ENCODE results near the gene HEBP2.

HEBP2 gene

GRCh38 chr6:138393871-138394783 lies 9.9 kb upstream of the HEBP2 start:
- ATAC-seq, result no peak
- TF ChIP-seq OSR1 (CRISPR knock-in tag; IDR thresholded peaks at IDR 0.05), result no peak
- TF ChIP-seq TOX (CRISPR knock-in tag; IDR thresholded peaks at IDR 0.05; ENCODE audit: borderline replicate concordance), result no peak
- no peak for TF ChIP-seq ESRRG (CRISPR knock-in tag; IDR thresholded peaks at IDR 0.05)
- TF ChIP-seq ZFP3 (CRISPR knock-in tag; IDR thresholded peaks at IDR 0.05), result no peak
- peak; percentile 33; the same call in 1 of the 2 replicates for TF ChIP-seq ISL1 (CRISPR knock-in tag; IDR thresholded peaks at IDR 0.05)

GRCh38 chr6:138396709-138397108 lies 7.3 kb upstream of the HEBP2 start:
- TF ChIP-seq ISL1 (CRISPR knock-in tag; IDR thresholded peaks at IDR 0.05) (no peak), ZNF565 (CRISPR knock-in tag; conservative IDR thresholded peaks at IDR 0.05; ENCODE audit: low read depth) (no peak), ZNF8 (CRISPR knock-in tag; IDR thresholded peaks at IDR 0.05) (no peak), RARB (CRISPR knock-in tag; IDR thresholded peaks at IDR 0.05) (no peak), GLIS3 (CRISPR knock-in tag; IDR thresholded peaks at IDR 0.05) (no peak), ZC3H10 (CRISPR knock-in tag; IDR thresholded peaks at IDR 0.05) (no peak), CSDC2 (CRISPR knock-in tag; IDR thresholded peaks at IDR 0.05) (no peak)
- ATAC-seq, result no peak

- no peak for TF ChIP-seq ISL1 (CRISPR knock-in tag; IDR thresholded peaks at IDR 0.05)
- no peak for TF ChIP-seq TOX (CRISPR knock-in tag; IDR thresholded peaks at IDR 0.05; ENCODE audit: borderline replicate concordance)
- TF ChIP-seq OSR1 (CRISPR knock-in tag; IDR thresholded peaks at IDR 0.05), result no peak
- no peak for TF ChIP-seq ZNF565 (CRISPR knock-in tag; conservative IDR thresholded peaks at IDR 0.05; ENCODE audit: low read depth)
- no peak for TF ChIP-seq SNAI2 (CRISPR knock-in tag; IDR thresholded peaks at IDR 0.05)
- TF ChIP-seq ZFP3 (CRISPR knock-in tag; IDR thresholded peaks at IDR 0.05), result no peak
- no peak for TF ChIP-seq CREB5 (CRISPR knock-in tag; IDR thresholded peaks at IDR 0.05; ENCODE audit: low read depth)
- TF ChIP-seq ZNF70 (CRISPR knock-in tag; IDR thresholded peaks at IDR 0.05), result no peak
- no peak for ATAC-seq
These were observed 6.6 kb upstream of the HEBP2 start for GRCh38 chr6:138397128-138398122.

- no peak for TF ChIP-seq TSHZ2 (CRISPR knock-in tag; IDR thresholded peaks at IDR 0.05)
- no peak for TF ChIP-seq PPARA (CRISPR knock-in tag; IDR thresholded peaks at IDR 0.05; ENCODE audit: borderline replicate concordance)
- TF ChIP-seq GLIS3 (CRISPR knock-in tag; IDR thresholded peaks at IDR 0.05), result no peak
- no peak for TF ChIP-seq ZFP3 (CRISPR knock-in tag; IDR thresholded peaks at IDR 0.05)
- TF ChIP-seq BACH2 (CRISPR knock-in tag; IDR thresholded peaks at IDR 0.05; ENCODE audit: borderline replicate concordance), result no peak
- TF ChIP-seq OSR1 (CRISPR knock-in tag; IDR thresholded peaks at IDR 0.05), result no peak
- TF ChIP-seq SNAI2 (CRISPR knock-in tag; IDR thresholded peaks at IDR 0.05), result no peak
- no peak for TF ChIP-seq ESRRG (CRISPR knock-in tag; IDR thresholded peaks at IDR 0.05)
- no peak for TF ChIP-seq CSDC2 (CRISPR knock-in tag; IDR thresholded peaks at IDR 0.05)
- no peak for TF ChIP-seq PATZ1 (CRISPR knock-in tag; IDR thresholded peaks at IDR 0.05; ENCODE audit: borderline replicate concordance)
- no peak for TF ChIP-seq ZNF70 (CRISPR knock-in tag; IDR thresholded peaks at IDR 0.05)
- no peak for TF ChIP-seq ZC3H10 (CRISPR knock-in tag; IDR thresholded peaks at IDR 0.05)
- no peak for TF ChIP-seq TCF4 (CRISPR knock-in tag; IDR thresholded peaks at IDR 0.05; ENCODE audit: borderline replicate concordance)
- ATAC-seq, result no peak
These were observed 3.7 kb upstream of the HEBP2 start for GRCh38 chr6:138400326-138400725.

Data from SK-N-SH treated with all-trans-retinoic acid at 6 μM for 48 hours (cell line).